HepG2 (cell line): ENCODE measurements around the gene HMGN4. TPM values are rescaled to one million over a fixed set of nuclear protein-coding genes. Genes with fewer than 3 reads are reported as not detected.
A peak's percentile ranks its signal among the peaks of the same experiment; 100 is the strongest.

Experiments
- AKAP8 ChIP-seq: sonication (generic); formaldehyde crosslinking; IDR thresholded peaks from 2 replicates; pipeline ENCODE4 v1.5.1; 2020; ENCODE audit warnings: mild to moderate bottlenecking, missing genetic modification reagents
- BHLHE40 ChIP-seq: IDR thresholded peaks from 2 replicates; pipeline ENCODE4 v1.6.1; 2011; ENCODE audit warnings: low read length, improper control_type of control experiment
- EEA1 ChIP-seq: sonication (generic); formaldehyde crosslinking; IDR thresholded peaks from 2 replicates; pipeline ENCODE4 v1.5.1; 2020; ENCODE audit warnings: mild to moderate bottlenecking, missing genetic modification reagents, borderline replicate concordance
- NR2C2 ChIP-seq: sonication (generic); formaldehyde crosslinking; IDR thresholded peaks from 2 replicates; pipeline ENCODE4 v1.4.0; 2020; ENCODE audit warnings: missing genetic modification reagents, mild to moderate bottlenecking, moderate library complexity, borderline replicate concordance
- PPARG ChIP-seq: conservative IDR thresholded peaks from 2 replicates; pipeline ENCODE4 v1.6.1; 2016; ENCODE audit warnings: missing biosample characterization, missing genetic modification reagents
- PRDM10 ChIP-seq: sonication (generic); formaldehyde crosslinking; IDR thresholded peaks from 2 replicates; pipeline ENCODE4 v1.4.0; 2020; ENCODE audit warnings: low read depth, missing genetic modification reagents
- REL ChIP-seq: sonication (generic); formaldehyde crosslinking; conservative IDR thresholded peaks from 2 replicates; pipeline ENCODE4 v1.8.0; 2022; ENCODE audit warnings: mild to moderate bottlenecking, missing genetic modification reagents, moderate library complexity
- SALL1 ChIP-seq: sonication (generic); formaldehyde crosslinking; IDR thresholded peaks from 2 replicates; pipeline ENCODE4 v1.8.0; 2022; ENCODE audit warnings: mild to moderate bottlenecking, missing genetic modification reagents
- TFE3 ChIP-seq: IDR thresholded peaks from 2 replicates; pipeline ENCODE4 v1.6.1; 2016
- ZFP36L1 ChIP-seq: sonication (generic); formaldehyde crosslinking; IDR thresholded peaks from 2 replicates; pipeline ENCODE4 v1.8.0; 2022; ENCODE audit warnings: mild to moderate bottlenecking, missing genetic modification reagents, moderate library complexity
- ZNF10 ChIP-seq: sonication (generic); formaldehyde crosslinking; IDR thresholded peaks from 2 replicates; pipeline ENCODE4 v1.4.0; 2020; ENCODE audit warnings: mild to moderate bottlenecking, low read depth, missing genetic modification reagents, borderline replicate concordance
- ZNF280D ChIP-seq: sonication (generic); formaldehyde crosslinking; IDR thresholded peaks from 2 replicates; pipeline ENCODE4 v1.5.1; 2020; ENCODE audit warnings: mild to moderate bottlenecking, missing genetic modification reagents
- ZNF367 ChIP-seq: sonication (generic); formaldehyde crosslinking; IDR thresholded peaks from 2 replicates; pipeline ENCODE4 v1.4.0; 2020; ENCODE audit warnings: missing genetic modification reagents, borderline replicate concordance
- ZNF563 ChIP-seq: sonication (generic); formaldehyde crosslinking; IDR thresholded peaks from 2 replicates; pipeline ENCODE4 v1.8.0; 2022; ENCODE audit warnings: mild to moderate bottlenecking, moderate library complexity, missing genetic modification reagents
- ZNF713 ChIP-seq: sonication (generic); formaldehyde crosslinking; IDR thresholded peaks from 2 replicates; pipeline ENCODE4 v1.4.0; 2020; ENCODE audit warnings: mild to moderate bottlenecking, missing genetic modification reagents
- polyA plus RNA-seq, 8 experiments: library from polyadenylated mRNA; depleted of rRNA in 3 of 8; stranded (reverse) in 7 of 8; unstranded in 1 of 8; fragments of >200 nt; fragmentation: Illumina TruSeq in 4 of 8; extraction: Trizol in 4 of 8; gene quantifications; 2 replicates each; pipeline versions ENCODE4 v1.2.1 to v1.2.3, GENCODE V29; 2011 to 2016; ENCODE audit warnings: low read depth in 4 of 8, missing spikeins in 1 of 8, mixed read lengths in 1 of 8; ENCODE audit not compliant: insufficient read depth in 1 of 8
- total RNA-seq, 5 experiments: library from RNA; depleted of rRNA; stranded (reverse); fragments of >200 nt; fragmentation: Illumina TruSeq; extraction: Trizol; gene quantifications; 2 replicates each; pipeline ENCODE4 v1.2.3, GENCODE V29; 2016; ENCODE audit warnings: low read depth in 1 of 5
- TF ChIP-seq, protein P1 (sequence below): sonication (generic); formaldehyde crosslinking; IDR thresholded peaks from 2 replicates; pipeline ENCODE4 v1.5.1; 2020; ENCODE audit warnings: mild to moderate bottlenecking, missing genetic modification reagents, moderate library complexity
- TF ChIP-seq, protein P2 (sequence below): sonication (generic); formaldehyde crosslinking; IDR thresholded peaks from 2 replicates; pipeline ENCODE4 v1.5.1; 2020; ENCODE audit warnings: missing genetic modification reagents, mild to moderate bottlenecking, borderline replicate concordance

HMGN4 gene
- total and polyA plus RNA-seq, 2 of the 13 experiments (the other 11 are each of a cell fraction or from before 2014, with no cell fraction given), result 39.9 to 52.1 TPM

DNA sequence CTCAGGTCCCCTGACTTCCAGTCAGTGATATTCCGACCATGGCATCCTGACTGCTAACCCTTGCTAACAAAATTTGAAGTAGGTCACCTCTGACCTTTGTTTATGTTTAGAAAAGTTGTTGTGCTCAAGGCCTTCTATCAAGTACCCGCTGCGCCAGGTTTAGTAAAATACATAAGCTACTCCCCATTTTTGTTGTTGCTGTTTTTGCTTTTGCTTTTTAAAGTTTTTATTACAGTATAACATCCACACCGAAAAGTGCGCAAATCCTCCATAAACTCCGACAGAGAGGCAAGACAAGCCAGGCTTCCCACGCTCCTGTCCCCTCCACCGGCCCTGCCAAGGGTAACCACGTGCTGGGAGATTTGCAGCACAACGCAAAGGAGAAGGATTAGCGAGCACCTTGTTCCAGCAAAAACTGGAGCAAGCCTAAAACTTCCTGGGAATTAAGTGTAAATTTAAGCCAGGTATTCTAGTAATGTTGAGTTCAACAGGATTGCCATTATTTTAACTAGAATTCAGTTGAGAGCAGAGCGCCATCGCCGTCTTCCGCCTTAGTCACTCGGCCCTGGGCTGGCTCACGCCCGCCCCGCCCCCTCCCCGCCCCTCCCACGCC is 17.8 kb upstream of the HMGN4 start (continued):
- TF ChIP-seq REL (CRISPR knock-in tag) (peak; percentile 79; the same call in 1 of the 2 replicates), EEA1 (CRISPR knock-in tag) (no peak), ZNF280D (0 out of 2 replicates have a peak, but pooled peaks have one; percentile 30), SALL1 (CRISPR knock-in tag) (peak; percentile 77), ZNF10 (CRISPR knock-in tag) (no peak), ZFP36L1 (CRISPR knock-in tag) (0 out of 2 replicates have a peak, but pooled peaks have one; percentile 38), TFE3 (CRISPR knock-in tag) (peak; percentile 74), PPARG (CRISPR knock-in tag) (no peak), ZNF563 (CRISPR knock-in tag) (peak; percentile 59; the same call in 1 of the 2 replicates), ZNF713 (CRISPR knock-in tag) (no peak), ZNF367 (CRISPR knock-in tag) (no peak), AKAP8 (CRISPR knock-in tag) (no peak), BHLHE40 (peak; percentile 21; the same call in 1 of the 2 replicates), NR2C2 (CRISPR knock-in tag) (peak; percentile 28; the same call in 1 of the 2 replicates), PRDM10 (CRISPR knock-in tag) (no peak)
- TF ChIP-seq, protein P1, sequence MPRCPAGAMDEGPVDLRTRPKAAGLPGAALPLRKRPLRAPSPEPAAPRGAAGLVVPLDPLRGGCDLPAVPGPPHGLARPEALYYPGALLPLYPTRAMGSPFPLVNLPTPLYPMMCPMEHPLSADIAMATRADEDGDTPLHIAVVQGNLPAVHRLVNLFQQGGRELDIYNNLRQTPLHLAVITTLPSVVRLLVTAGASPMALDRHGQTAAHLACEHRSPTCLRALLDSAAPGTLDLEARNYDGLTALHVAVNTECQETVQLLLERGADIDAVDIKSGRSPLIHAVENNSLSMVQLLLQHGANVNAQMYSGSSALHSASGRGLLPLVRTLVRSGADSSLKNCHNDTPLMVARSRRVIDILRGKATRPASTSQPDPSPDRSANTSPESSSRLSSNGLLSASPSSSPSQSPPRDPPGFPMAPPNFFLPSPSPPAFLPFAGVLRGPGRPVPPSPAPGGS (CRISPR knock-in tag), result peak; percentile 61; the same call in 1 of the 2 replicates
- TF ChIP-seq, protein P2, sequence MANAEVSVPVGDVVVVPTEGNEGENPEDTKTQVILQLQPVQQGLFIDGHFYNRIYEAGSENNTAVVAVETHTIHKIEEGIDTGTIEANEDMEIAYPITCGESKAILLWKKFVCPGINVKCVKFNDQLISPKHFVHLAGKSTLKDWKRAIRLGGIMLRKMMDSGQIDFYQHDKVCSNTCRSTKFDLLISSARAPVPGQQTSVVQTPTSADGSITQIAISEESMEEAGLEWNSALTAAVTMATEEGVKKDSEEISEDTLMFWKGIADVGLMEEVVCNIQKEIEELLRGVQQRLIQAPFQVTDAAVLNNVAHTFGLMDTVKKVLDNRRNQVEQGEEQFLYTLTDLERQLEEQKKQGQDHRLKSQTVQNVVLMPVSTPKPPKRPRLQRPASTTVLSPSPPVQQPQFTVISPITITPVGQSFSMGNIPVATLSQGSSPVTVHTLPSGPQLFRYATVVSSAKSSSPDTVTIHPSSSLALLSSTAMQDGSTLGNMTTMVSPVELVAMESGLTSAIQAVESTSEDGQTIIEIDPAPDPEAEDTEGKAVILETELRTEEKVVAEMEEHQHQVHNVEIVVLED (CRISPR knock-in tag), result no peak; the same call in 1 of the 2 replicates
